ENCODE data around the gene ASIC4.

The ASIC4 gene, protein sequence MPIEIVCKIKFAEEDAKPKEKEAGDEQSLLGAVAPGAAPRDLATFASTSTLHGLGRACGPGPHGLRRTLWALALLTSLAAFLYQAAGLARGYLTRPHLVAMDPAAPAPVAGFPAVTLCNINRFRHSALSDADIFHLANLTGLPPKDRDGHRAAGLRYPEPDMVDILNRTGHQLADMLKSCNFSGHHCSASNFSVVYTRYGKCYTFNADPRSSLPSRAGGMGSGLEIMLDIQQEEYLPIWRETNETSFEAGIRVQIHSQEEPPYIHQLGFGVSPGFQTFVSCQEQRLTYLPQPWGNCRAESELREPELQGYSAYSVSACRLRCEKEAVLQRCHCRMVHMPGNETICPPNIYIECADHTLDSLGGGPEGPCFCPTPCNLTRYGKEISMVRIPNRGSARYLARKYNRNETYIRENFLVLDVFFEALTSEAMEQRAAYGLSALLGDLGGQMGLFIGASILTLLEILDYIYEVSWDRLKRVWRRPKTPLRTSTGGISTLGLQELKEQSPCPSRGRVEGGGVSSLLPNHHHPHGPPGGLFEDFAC

DNA sequence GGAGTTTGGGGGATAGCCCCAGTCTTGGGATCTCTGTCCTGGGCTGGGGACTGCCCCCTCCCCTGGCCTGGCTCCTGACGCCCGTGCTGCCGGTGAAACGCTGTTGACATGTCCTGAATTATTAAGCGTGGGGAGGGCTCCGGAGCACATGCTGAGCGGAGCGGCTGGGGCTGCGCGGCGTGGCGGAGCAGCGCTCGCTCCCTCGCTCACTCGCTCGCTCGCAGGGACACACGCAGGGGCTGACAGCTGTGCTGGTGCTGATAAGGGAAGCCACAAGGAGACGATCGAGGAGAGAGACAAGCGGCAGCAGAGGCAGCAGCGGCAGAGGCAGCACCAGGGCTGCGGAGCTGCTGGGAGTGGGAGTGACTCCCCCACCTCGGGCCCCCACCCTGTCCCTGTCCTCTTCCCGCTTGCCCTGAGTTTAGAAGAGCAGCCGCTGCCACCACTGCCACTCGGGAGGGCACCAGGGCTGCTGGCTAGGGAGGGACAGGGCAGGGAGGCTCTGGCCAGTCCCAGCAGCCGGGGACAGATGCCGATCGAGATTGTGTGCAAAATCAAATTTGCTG lies at the start of gene ASIC4:
Gene ASIC4, plus strand, starts transcription at position 287 of the 566 bp plus-strand sequence. Its CDS starts 243 bp downstream, at position 530.
- DNase-seq = no peak

DNA sequence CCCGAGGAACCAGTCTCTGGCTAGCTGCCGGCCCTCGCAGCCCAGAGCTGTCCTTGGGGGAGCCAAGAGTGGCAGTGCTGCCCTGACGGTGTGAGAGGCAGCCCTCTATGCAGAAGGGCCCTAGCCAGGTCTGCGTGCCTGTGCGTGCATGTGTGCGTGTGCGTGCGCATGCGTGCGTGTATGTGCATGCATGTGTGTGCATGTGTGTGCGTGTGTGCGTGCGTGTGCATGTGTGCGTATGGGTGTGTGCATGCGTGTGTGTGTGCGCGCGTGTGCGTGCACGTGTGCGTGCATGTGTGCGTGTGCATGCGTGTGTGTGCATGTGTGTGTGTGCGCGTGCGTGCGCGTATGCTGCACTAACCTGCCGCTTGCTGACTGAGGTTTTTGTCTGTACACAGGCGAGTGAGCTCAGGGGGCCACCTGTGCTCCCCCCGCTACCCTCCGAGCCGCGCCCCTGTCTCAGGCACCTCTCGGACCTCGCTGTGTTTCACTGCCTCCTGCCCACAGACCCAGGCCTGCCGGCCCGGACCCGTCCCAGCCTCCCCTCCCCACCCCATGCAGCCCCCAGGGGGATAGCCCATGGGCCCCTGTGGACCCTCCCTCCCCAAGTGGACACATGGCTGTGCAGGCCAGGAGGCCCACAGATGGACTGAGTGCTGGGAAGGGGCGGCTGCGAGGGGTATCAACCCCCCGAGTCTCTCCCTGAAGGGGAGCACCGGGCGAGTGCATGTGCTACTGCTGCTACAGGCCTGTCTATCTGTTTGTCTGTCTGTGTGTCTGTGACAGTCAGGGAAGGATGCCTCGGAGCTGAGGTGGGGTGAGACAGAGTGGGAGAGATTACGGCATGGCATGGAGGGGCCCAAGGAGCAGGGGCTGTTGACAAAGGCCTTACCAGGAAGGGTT lies 48.4 kb upstream of the ASIC4 start:
- DNase-seq = no peak

DNA sequence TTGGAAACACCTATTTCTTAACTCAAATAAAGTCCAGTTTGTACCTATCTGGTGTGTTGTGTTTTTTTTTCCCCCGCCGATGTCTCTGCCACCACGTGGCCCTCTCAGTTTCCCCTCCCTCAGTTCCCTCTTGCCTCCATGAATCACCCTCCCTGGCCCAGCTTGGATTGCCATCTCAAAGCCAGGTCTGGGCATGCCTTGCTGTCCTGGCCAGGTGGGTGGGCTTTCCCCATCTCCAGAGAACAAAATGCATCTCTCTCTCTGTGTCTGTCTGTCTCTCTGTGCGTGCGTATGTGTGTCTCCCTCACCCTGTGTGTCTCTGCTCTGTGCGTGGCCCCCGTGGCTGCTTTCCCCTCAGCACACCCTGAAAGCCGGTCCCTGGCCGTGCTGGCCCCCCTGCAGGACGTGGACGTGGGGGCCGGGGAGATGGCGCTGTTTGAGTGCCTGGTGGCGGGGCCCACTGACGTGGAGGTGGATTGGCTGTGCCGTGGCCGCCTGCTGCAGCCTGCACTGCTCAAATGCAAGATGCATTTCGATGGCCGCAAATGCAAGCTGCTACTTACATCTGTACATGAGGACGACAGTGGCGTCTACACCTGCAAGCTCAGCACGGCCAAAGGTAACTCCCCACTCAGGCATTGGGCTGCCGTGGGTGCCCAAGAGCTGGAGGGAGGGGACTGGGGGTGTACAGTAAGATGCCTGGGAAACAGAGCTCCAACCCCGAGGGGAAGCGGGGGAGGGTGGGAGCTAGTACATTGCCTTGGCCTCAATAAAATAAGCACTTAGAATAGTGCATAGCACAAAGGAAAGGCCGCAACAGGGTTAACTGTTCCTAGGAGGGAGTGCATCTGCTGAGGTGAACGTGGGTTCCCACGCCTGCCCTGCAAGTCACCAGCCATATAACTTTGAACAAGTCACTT lies 47.2 kb upstream of the ASIC4 start:
- DNase-seq = no peak

DNA sequence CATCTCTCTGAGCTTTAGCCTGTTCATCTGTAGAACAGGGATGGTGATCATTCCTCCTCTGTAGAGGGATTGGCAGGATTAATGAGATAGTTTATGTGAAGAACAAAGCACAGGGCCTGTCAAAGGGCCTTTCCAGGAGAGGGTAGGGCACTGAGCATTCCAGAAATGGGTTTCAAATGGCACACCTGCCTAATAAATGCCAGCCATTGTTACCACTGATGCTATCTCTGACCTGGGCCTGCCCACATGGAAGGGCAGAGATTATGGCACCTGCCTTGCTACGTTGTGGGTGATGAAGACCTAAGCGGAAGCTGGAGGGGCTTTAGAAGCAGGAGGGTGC lies 46.6 kb upstream of the ASIC4 start:
- DNase-seq = no peak

DNA sequence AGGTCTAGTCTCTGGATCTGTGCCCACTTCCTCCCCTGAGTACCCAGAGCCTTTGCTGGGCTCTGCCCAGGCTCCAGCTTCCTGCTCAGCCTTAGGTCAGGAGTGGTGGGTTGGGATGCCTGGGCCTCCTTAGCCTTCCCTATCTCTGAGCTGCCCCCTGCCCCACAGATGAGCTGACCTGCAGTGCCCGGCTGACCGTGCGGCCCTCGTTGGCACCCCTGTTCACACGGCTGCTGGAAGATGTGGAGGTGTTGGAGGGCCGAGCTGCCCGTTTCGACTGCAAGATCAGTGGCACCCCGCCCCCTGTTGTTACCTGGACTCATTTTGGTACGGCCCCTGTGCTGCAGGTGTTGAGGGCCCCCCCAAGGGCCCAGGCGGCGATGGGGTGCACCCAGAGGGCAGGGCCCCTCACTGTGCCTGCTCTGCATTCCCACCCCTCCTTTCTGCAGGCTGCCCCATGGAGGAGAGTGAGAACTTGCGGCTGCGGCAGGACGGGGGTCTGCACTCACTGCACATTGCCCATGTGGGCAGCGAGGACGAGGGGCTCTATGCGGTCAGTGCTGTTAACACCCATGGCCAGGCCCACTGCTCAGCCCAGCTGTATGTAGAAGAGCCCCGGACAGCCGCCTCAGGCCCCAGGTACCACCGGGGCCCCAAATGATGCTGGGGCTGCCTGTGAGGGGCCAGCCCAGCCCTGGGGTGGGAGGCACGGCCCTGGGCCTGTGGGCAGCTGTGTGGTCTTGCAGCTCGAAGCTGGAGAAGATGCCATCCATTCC lies 45.7 kb upstream of the ASIC4 start:
- DNase-seq = no peak

DNA sequence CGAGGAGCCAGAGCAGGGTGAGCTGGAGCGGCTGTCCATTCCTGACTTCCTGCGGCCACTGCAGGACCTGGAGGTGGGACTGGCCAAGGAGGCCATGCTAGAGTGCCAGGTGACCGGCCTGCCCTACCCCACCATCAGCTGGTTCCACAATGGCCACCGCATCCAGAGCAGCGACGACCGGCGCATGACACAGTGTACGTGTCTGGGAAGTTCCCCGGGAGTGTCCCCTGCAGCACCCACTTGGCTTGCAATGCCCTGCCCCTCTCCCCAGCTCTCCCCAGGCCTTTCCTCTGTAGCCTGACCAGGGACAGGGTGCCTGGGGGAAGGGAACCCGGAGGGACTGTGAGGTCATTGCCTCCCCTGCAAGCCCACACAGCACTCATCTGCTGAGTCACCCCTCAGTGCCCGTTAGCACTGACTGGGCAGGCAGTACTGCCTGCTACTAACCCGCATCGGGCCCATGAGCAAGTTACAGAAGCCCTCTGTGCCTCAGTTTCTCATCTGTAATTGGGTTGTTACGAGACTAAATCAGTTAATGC lies 45.0 kb upstream of the ASIC4 start:
- no peak for DNase-seq

DNA sequence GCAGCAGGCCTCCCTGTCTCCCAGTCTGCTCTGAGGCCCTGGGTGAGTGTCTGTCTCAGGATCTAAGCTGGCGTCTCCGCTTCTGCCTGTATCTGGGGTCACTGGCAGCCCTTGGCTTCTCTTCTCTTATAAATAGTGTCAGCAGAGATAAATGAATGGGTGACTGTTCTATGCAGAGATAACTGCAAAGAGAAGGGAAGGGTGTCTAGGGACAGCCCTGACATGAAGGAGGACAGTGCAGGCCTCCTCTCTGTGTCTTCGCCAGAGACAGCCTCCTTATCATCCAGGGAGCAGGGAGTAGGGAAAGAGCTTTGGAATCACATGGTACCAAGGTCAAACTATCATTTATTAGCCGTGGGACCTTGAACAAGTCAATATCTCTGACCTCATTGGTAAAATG lies 43.9 kb upstream of the ASIC4 start:
- no peak for DNase-seq

DNA sequence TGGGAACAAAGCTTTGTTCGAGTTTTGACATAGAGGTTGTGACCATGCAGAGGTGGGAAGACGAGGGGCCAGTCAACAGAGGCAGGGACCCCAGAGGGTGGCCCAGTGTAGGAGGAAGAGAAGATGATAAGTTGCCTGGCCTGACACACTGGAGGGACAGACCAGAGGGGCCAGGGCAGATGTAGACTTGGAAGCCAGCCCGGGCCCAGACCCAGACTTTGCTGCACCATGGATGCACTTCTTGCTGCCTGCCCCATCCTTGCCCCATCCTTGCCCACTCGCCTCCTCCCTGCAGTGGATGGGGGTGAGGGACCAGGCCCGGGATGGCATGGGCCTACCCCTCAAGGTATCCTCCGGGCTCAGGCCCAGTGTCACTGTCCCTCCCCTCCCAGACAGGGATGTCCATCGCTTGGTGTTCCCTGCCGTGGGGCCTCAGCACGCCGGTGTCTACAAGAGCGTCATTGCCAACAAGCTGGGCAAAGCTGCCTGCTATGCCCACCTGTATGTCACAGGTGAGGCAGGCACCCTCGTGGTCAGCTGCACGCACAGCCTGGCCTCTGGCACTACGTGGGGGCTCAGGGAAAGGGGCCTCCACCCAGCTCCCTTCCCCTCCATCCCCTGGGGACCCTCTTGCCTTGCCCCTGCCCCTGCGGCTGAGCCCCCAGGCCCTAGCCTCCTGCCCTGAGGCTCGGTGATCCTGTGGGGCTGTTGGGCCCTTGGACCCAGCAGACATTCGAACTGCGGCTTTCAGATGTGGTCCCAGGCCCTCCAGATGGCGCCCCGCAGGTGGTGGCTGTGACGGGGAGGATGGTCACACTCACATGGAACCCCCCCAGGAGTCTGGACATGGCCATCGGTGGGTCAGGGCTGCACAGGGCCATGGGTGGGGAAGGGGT lies 42.6 kb upstream of the ASIC4 start:
- DNase-seq = no peak

DNA sequence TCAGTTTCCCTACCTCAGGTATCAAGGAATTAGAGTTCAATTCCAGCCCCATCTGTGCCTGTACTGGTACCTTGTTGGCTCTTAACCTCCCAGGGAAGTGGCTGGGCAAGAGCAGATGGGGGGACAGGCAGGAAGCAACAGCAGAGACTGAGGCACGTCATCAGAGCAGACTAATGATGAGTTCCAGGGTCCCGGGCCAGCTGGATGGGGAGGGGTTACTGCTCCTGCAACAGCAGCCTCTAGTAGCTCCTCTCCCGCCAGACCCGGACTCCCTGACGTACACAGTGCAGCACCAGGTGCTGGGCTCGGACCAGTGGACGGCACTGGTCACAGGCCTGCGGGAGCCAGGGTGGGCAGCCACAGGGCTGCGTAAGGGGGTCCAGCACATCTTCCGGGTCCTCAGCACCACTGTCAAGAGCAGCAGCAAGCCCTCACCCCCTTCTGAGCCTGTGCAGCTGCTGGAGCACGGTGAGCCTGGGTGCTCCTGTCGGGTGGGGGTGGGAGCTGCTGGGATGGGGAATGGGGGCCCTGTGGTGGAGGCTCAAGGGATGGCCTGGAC lies 41.6 kb upstream of the ASIC4 start:
- no peak for DNase-seq

DNA sequence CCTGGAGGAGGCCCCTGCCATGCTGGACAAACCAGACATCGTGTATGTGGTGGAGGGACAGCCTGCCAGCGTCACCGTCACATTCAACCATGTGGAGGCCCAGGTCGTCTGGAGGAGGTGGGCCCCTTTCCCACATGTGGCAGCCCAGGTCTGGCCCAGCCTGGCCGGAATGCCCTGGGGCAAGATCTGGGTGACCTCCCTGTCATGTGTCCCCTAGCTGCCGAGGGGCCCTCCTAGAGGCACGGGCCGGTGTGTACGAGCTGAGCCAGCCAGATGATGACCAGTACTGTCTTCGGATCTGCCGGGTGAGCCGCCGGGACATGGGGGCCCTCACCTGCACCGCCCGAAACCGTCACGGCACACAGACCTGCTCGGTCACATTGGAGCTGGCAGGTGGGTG lies 40.8 kb upstream of the ASIC4 start:
- DNase-seq = no peak

DNA sequence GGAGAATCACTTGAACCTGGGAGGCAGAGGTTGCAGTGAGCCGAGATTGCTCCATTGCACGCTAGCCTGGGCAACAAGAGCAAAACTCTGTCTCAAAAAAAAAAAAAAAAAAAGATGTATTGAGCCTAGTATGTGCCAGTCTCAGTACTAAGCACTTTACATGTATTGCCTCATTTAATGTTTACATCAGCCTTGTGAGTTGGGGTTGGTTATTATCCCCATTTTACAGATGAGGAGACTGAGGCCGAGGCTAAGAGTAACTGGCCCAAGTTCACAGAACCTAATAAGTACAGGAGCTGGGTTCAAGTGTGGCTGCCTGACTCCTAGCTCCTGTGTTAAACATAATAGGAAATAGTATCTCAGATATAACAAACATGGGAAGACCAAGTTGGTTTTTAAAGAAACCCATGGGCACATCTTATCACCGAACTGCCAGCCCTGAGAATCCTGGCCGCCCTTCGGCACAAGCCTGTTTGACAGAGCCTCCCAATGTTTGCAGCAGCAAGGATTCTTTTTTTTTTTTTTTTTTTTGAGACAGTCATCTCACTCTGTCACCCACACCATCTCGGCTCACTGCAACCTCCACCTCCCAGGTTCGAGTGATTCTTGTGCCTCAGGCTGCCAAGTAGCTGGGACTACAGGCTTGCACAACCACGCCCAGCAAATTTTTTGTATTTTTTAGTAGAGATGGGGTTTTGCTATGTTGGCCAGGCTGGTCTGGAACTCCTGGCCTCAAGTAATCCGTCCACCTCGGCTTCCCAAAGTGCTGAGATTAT lies 39.8 kb upstream of the ASIC4 start:
- no peak for DNase-seq

DNA sequence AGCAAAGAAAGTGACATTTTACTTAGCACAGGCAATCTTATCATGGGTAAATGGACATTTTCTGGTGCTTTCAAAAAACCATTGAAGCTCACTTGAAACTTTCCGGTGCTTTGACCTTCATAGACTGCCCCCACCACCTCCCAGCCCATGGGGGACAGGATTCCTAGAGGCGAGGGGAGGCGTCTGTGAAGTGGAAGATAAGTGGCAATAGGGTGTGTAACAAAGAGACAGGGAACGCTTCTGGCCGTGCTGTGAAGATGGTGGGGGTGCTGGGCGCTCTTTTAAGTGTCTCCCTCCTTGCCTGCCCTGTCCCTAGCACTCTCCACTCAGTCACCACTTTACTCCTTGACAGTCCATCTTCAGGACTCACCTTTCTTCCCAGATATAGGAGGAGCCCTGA lies 39.0 kb upstream of the ASIC4 start:
- DNase-seq = no peak

DNA sequence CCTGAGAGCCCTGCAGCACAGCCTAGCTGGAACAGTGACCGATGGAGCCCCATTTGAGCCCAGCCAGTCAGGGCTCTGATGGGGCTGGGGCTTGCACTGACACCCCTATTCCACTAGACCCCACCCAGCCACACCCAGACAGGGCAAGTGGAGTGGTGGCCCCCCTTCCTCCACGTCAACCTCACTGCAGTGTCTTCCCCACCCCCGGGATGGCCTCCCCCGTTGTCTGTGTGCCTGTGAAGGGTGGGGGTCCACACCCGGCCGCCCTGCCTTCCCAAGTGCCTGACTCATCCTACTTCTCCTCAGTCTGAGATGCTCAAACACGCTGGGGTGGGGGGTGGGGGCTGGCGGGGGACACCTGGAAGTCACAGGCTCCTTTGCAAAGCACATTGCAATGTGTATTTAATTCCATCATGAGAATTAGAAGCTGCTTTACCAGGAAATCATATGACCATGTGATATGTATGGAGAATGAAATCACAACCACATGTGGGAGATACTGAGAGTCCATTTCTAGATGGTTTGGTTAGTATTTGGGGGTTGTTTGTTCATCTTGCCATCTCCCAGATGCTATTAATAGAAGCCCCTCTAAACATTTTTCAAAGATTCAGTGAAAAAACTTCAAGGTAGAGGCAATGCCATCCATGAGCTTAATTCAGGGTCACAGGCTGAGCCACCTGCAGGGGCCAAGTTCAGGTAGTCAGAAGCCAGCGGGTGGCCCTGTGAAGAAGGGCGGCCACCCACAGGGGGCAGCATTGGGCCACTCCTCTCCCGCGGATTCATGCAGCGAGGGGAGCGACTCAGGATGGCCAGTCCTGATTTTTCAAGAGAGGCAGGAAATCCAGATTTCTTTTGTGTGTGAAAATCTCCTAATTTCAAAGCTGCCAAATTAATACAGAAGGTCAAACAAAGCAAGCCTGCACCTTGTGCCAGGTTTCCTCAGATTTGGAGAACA lies 38.3 kb upstream of the ASIC4 start:
- DNase-seq = peak; percentile 14

DNA sequence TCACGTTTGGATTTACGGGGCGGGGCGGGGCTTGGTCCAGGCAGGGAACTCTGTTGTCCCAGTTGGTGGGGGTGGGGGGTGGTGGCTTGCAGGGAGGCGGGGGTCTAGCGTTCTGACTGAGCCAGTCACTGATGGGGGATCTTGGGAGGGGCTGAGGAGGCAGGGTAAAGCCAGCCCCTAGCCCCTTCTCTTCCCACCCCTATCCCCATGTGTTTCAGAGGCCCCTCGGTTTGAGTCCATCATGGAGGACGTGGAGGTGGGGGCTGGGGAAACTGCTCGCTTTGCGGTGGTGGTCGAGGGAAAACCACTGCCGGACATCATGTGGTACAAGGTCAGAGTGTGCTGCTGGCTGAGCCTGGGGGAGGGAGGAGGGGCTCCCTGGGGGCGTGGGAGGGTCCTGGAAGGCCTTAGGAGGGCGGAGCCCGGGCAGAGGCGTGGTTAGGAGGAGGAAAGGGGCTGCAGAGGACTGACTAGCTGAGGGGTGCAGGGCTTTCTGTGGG lies 37.6 kb upstream of the ASIC4 start:
- DNase-seq = no peak

DNA sequence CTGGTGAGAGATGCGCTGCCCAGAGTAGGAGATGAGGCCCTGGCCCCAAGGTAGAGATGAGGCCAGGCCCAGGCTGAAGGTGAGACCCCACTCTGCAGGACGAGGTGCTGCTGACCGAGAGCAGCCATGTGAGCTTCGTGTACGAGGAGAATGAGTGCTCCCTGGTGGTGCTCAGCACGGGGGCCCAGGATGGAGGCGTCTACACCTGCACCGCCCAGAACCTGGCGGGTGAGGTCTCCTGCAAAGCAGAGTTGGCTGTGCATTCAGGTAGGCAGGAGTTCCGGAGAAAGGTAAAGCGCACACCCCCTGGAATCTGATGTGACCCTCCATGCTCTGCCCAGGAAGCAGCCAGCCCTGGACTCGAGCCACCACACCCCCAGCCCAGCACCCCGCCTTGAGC lies 37.1 kb upstream of the ASIC4 start:
- no peak for DNase-seq

DNA sequence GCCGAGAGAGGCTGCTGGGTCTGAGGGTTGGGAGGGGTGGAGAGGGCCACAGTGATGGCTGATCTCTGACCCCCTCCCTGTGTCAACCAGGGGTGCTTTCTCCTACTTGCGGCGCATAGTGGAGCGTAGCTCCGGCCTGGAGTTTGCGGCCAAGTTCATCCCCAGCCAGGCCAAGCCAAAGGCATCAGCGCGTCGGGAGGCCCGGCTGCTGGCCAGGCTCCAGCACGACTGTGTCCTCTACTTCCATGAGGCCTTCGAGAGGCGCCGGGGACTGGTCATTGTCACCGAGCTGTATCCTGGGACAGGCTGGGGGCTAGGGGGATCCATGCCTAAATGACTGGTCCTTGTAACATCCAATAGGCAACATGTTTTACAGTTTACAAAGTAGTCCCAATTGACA lies 36.5 kb upstream of the ASIC4 start:
- DNase-seq = no peak

DNA sequence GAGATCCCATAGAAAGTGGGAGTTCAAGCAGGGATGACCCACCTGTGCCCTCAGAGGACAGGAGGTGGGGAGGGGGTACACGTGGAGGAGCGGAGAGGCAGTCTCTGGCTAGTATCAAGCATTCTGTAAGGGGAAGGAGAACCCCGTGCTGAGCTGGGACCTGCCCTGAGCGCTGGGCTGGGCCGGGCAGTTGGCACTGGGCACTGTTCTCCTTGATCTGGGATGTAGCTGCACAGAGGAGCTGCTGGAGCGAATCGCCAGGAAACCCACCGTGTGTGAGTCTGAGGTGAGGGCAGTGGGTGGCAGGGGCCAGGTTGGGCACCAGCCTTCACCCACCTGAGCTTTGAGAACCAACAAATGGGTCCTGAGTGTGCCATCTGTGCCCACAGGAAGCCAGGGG lies 35.4 kb upstream of the ASIC4 start:
- DNase-seq = no peak

DNA sequence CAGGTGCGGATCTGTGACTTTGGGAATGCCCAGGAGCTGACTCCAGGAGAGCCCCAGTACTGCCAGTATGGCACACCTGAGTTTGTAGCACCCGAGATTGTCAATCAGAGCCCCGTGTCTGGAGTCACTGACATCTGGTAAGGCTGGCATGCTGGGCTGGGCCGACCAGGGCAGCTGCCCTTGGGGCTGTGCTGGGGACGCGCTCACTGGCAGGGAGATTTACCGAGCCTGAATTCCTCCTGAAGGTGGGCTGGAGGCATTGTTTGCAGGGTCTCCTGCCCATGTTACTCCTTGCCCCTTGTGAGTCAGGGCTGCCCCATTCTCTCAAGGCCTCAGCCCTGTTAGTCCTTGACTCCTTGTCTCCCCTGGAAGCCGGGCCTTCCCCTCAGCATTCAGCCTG lies 34.3 kb upstream of the ASIC4 start:
- no peak for DNase-seq

Measured in NCI-H345 (cell line).